Heart left ventricle (tissue), 16 donors: ENCODE measurements around the gene NCEH1. TPM values are rescaled to one million over a fixed set of nuclear protein-coding genes. Genes with fewer than 3 reads are reported as not detected.

Experiments used
- ATAC-seq, 4 donors: fragments of 200-7000 bp; cut with Tn5 transposase; one replicate each; pipeline ENCODE4 v1.9.1; 2020 to 2022; ENCODE audit warnings: moderate library complexity in 4 of 4, mild to moderate bottlenecking in 3 of 4, moderate number of reproducible peaks in 1 of 4
- DNase-seq, 5 donors: peaks; one replicate each; pipeline ENCODE4 v3.0.0-alpha.2; 2020
- H3K27ac ChIP-seq, 12 donors: fragments of 200-600 bp; sonication (generic) in 4 of 12; one replicate each; pipeline versions ENCODE4 v1.5.0 to v1.8.0; 2016 to 2022; ENCODE audit warnings: mild to moderate bottlenecking in 2 of 12
- H3K27me3 ChIP-seq, 9 donors: fragments of 200-600 bp; sonication (generic) in 2 of 9; one replicate each; pipeline versions ENCODE4 v1.5.1 to v1.8.0; 2016 to 2022; ENCODE audit warnings: mild to moderate bottlenecking in 3 of 9
- H3K36me3 ChIP-seq, 9 donors: fragments of 200-600 bp; sonication (generic) in 2 of 9; one replicate each; pipeline versions ENCODE4 v1.5.0 to v1.8.0; 2018 to 2022; ENCODE audit warnings: mild to moderate bottlenecking in 2 of 9
- H3K4me1 ChIP-seq, 12 donors: fragments of 200-600 bp; sonication (generic) in 4 of 12; one replicate each; pipeline versions ENCODE4 v1.5.0 to v1.8.0; 2016 to 2022; ENCODE audit warnings: mild to moderate bottlenecking in 3 of 12
- H3K4me3 ChIP-seq, 12 donors: fragments of 200-600 bp; sonication (generic) in 4 of 12; one replicate each; pipeline versions ENCODE4 v1.5.0 to v1.8.0; 2017 to 2022; ENCODE audit warnings: mild to moderate bottlenecking in 9 of 12, moderate library complexity in 4 of 12
- H3K9me3 ChIP-seq, 12 donors: fragments of 200-600 bp; sonication (generic) in 4 of 12; one replicate each; pipeline versions ENCODE4 v1.5.0 to v1.8.0; 2016 to 2022; ENCODE audit warnings: mild to moderate bottlenecking in 1 of 12
- CTCF ChIP-seq, 12 donors: fragments of 200-600 bp; sonication (generic) in 4 of 12; IDR thresholded peaks; one replicate each; pipeline versions ENCODE4 v1.5.0 to v1.8.0; 2018 to 2022; ENCODE audit warnings: antibody characterized with exemption in 12 of 12, mild to moderate bottlenecking in 5 of 12
- POLR2A ChIP-seq, 2 donors: fragments of 450-650 bp; IDR thresholded peaks; one replicate each; pipeline ENCODE4 v1.6.1; 2017; ENCODE audit warnings: antibody characterized with exemption in 2 of 2, mild to moderate bottlenecking in 2 of 2, moderate library complexity in 2 of 2
- WGBS, 4 donors: extraction: QIAGEN DNeasy Blood & Tissue Kit in 2 of 4; methylation state at CpG; one replicate each; pipeline versions ENCODE4 v1.1.5 to v1.1.7; 2013 to 2018; 5-methylcytosine and 5-hydroxymethylcytosine counted together
- intact Hi-C, 10 donors: fragments of 100-400 bp; cut with DNase I; formaldehyde crosslinking; loops; one replicate each; pipeline versions ENCODE4 v1.11.1 to v1.14.2; 2022
- polyA plus RNA-seq, 2 donors: library from polyadenylated mRNA; stranded (reverse); fragments of 200-250 nt; gene quantifications; one replicate each; pipeline ENCODE4 v1.2.3, GENCODE V29; 2013
- total RNA-seq, 9 donors: library from RNA; depleted of rRNA in 2 of 9; stranded (reverse); fragments of >200 nt in 2 of 9; fragmentation: NEBNext Ultra II Directional in 3 of 9; extraction: Animal tissue kit (Norgen Biotek cat#: 25700) in 3 of 9; gene quantifications; one replicate each; pipeline versions ENCODE4 v1.1.0 to v1.2.4, GENCODE V29; 2016 to 2023
- donor health status: ischemic (EF 13 %, LVEDD 7.1; RV severe dilation, severe dysfunction).
- donor health status: healthy with polysubstance abuse.
- donor health status: DM: no; HTN: yes; CAD: no.
- donor health status: DM: no; HTN: no; CAD: no.
- donor health status: ischemic (EF 25% LVEDD 6.9; RV normal size, moderate dysfunction).
- donor health status: ischemic (EF 25% LVEDD 5.7; RV mildly dilated, moderate dysfunction).
- donor health status: healthy.
- donor health status: DM: yes; HTN: yes; CAD: no.
- donor health status: ischemic (EF 35%, LVEDD 5.7; RV mildly dilated, moderate dysfunction).
- donor health status: nonischemic (EF 11% LVEDD 7.7; RV severe dilation, severe dysfunction).
- donor health status: DM: yes; HTN: yes; CAD: no.
- donor health status: PGD.
- donor health status: ischemic (EF 29% LVEDD 5.4; RV normal size, mild dysfunction).
- donor health status: nonischemic (EF 23%, LVEDD 6.1; RV moderate dilation, normal function).

Gene NCEH1
- total and polyA plus RNA-seq, 11 donors = 10.9 to 72.7 (median 50.1) TPM

- Histone ChIP-seq H3K27ac (peak overlapping the region in 8 of 12 donors; percentile 11 to 44 (median 35)), H3K9me3 (no peaks in the 10 kb centered on the region), H3K27me3 (no peaks in the 10 kb centered on the region), H3K4me3 (no peak overlapping the region), H3K36me3 (peaks cover 0 to 5% (median 0%) of the 10 kb centered on the region in 9 donors), H3K4me1 (peaks cover 0 to 45% (median 8%) of the 10 kb centered on the region in 12 donors)
- DNase-seq (no peak), ATAC-seq (peak in 2 of 4 donors; percentile 42 to 73)
- intact Hi-C loops = no loop called here
- TF ChIP-seq CTCF (IDR thresholded peaks at IDR 0.05) = no peak
- TF ChIP-seq POLR2A (IDR thresholded peaks at IDR 0.05) = no peak
- WGBS, 4 donors = 55 to 75% (median 61%) methylated on average over 5 of the region's 5 CpGs
These were observed 83.6 kb downstream of the NCEH1 start for GRCh38 chr3:172627057-172627809.

GRCh38 chr3:172626021-172626640 lies 84.7 kb downstream of the NCEH1 start:
- Histone ChIP-seq H3K27ac (no peak overlapping the region), H3K27me3 (no peaks in the 10 kb centered on the region), H3K4me3 (no peak overlapping the region), H3K36me3 (no peaks in the 10 kb centered on the region), H3K4me1 (peaks cover 0 to 45% (median 8%) of the 10 kb centered on the region in 12 donors), H3K9me3 (no peaks in the 10 kb centered on the region)
- TF ChIP-seq CTCF (IDR thresholded peaks at IDR 0.05) (no peak), POLR2A (IDR thresholded peaks at IDR 0.05) (no peak)
- DNase-seq = no peak
- intact Hi-C loops = no loop called here
- 63 to 66% (median 65%) methylated on average over 3 of the region's 3 CpGs for WGBS, 4 donors
- ATAC-seq = no peak

- TF ChIP-seq POLR2A (IDR thresholded peaks at IDR 0.05) = no peak
- TF ChIP-seq CTCF (IDR thresholded peaks at IDR 0.05) = no peak
- H3K27ac ChIP-seq = no peak overlapping the region
- DNase-seq = no peak
These were observed 85.5 kb downstream of the NCEH1 start for GRCh38 chr3:172625404-172625803.

GRCh38 chr3:172624999-172625398 lies 85.9 kb downstream of the NCEH1 start:
- H3K9me3 ChIP-seq = no peaks in the 10 kb centered on the region
- no peak overlapping the region for H3K4me3 ChIP-seq
- no peak overlapping the region for H3K27ac ChIP-seq
- H3K36me3 ChIP-seq = no peaks in the 10 kb centered on the region
- DNase-seq (no peak), ATAC-seq (no peak)
- TF ChIP-seq POLR2A (IDR thresholded peaks at IDR 0.05) = no peak
- TF ChIP-seq CTCF (IDR thresholded peaks at IDR 0.05) = no peak
- peaks cover 0 to 35% (median 7%) of the 10 kb centered on the region in 12 donors for H3K4me1 ChIP-seq
- 90 to 96% (median 94%) methylated on average over 9 of the region's 9 CpGs for WGBS, 4 donors
- H3K27me3 ChIP-seq = no peaks in the 10 kb centered on the region
- intact Hi-C loops = loop anchor here in 1 of 10 donors (5.0 kb wide), 1 partner anchor 133 kb away; no protein-coding TSS in a partner anchor

More at GRCh38 chr3:172625404-172625803, 85.5 kb downstream of the NCEH1 start:
- no peak for ATAC-seq
- peaks cover 0 to 39% (median 7%) of the 10 kb centered on the region in 12 donors for H3K4me1 ChIP-seq
- no peaks in the 10 kb centered on the region for H3K27me3 ChIP-seq
- no peaks in the 10 kb centered on the region for H3K36me3 ChIP-seq
- intact Hi-C loops = no loop called here
- H3K9me3 ChIP-seq = no peaks in the 10 kb centered on the region
- H3K4me3 ChIP-seq = no peak overlapping the region
- WGBS, 4 donors = 86 to 94% (median 90%) methylated on average over 2 of the region's 2 CpGs
